ENCODE results near the gene STRADA. TPM values are rescaled to one million over a fixed set of nuclear protein-coding genes. Genes with fewer than 3 reads are reported as not detected.

Gene STRADA
- total and polyA plus RNA-seq, 8 donors: 28.1 to 87.5 (median 80.6) TPM

- H3K36me3 ChIP-seq: peaks cover 0 to 31% of the 10 kb centered on the region in 2 donors
- H3K27ac ChIP-seq: peak overlapping the region in 1 of 2 donors; percentile 89
- ATAC-seq: peak; percentile 46
- intact Hi-C loops (cut with DNase I): no loop called here
- peaks cover 3 to 57% of the 10 kb centered on the region in 2 donors for H3K4me1 ChIP-seq
- TF ChIP-seq, protein P1, sequence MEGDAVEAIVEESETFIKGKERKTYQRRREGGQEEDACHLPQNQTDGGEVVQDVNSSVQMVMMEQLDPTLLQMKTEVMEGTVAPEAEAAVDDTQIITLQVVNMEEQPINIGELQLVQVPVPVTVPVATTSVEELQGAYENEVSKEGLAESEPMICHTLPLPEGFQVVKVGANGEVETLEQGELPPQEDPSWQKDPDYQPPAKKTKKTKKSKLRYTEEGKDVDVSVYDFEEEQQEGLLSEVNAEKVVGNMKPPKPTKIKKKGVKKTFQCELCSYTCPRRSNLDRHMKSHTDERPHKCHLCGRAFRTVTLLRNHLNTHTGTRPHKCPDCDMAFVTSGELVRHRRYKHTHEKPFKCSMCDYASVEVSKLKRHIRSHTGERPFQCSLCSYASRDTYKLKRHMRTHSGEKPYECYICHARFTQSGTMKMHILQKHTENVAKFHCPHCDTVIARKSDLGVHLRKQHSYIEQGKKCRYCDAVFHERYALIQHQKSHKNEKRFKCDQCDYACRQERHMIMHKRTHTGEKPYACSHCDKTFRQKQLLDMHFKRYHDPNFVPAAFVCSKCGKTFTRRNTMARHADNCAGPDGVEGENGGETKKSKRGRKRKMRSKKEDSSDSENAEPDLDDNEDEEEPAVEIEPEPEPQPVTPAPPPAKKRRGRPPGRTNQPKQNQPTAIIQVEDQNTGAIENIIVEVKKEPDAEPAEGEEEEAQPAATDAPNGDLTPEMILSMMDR (IDR thresholded peaks at IDR 0.05): peak; percentile 51 to 66
- peak in 2 of 4 donors; percentile 81 to 90 for DNase-seq
- H3K27me3 ChIP-seq: no peaks in the 10 kb centered on the region
- peak overlapping the region; percentile 46 to 61 for H3K4me3 ChIP-seq
- no peaks in the 10 kb centered on the region for H3K9me3 ChIP-seq
Observed at GRCh38 chr17:63697341-63698286, 44.0 kb downstream of the STRADA start.

DNA sequence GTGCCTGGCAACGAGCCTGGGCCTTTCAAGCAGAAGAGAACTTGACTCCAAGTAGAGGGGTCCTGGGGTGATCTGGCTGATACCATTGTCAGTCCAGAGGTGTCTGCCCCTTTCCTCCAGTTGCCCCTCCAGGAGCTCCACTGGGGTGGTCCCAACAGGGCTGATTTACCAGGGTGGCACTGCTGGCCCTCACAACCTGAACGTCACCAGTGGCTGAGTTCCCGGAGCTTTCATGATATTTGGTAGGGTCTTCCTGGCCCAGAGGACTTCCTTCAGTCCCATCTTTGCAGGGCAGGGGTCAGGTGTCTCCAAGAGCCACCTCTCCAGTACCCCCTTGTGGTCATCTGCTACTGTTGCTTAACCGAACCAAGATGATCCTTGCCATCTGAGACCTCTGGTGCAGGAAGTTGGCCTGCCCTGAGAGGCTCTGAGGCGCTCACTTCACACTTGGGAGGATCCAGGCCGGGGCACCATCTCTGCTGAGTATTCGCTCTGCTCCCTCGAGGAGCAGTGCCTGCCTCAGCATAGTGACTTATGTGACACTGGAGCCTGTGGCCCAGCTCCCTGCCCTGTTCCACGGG lies 45.1 kb downstream of the STRADA start:
- peak overlapping the region in 1 of 2 donors; percentile 89 for H3K27ac ChIP-seq

DNA sequence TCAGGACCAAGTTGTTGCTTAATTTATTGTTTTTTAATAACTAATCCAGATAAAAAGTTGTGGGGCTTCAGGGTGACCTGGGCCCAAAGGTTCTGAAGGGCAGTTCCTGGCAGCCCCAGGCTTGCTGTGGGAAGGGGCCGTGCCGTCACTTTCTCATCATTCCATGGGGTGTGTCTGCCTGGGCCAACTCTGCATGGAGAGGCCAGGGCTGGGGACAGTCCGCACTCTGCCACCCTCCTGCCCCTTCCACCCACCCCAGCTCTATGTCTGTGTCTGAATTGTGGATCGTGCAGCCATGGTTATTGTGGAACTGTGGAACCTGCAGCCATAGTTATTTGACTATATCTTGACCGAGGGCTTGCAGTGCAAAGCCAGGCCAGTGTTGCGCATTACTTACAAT lies 45.7 kb downstream of the STRADA start:
- peaks cover 3 to 41% of the 10 kb centered on the region in 2 donors for H3K4me1 ChIP-seq
- peak overlapping the region in 1 of 2 donors; percentile 89 for H3K27ac ChIP-seq
- no peak for ATAC-seq
- peaks cover 0 to 49% of the 10 kb centered on the region in 2 donors for H3K36me3 ChIP-seq
- no peak for DNase-seq
- H3K27me3 ChIP-seq: no peaks in the 10 kb centered on the region
- no peak overlapping the region for H3K4me3 ChIP-seq
- intact Hi-C loops (cut with DNase I): no loop called here
- TF ChIP-seq, protein P1 (IDR thresholded peaks at IDR 0.05): no peak
- no peaks in the 10 kb centered on the region for H3K9me3 ChIP-seq

More for the DNA sequence above, 45.1 kb downstream of the STRADA start:
- Histone ChIP-seq H3K4me1 (peaks cover 3 to 47% of the 10 kb centered on the region in 2 donors), H3K27me3 (no peaks in the 10 kb centered on the region), H3K4me3 (no peak overlapping the region), H3K36me3 (peaks cover 0 to 43% of the 10 kb centered on the region in 2 donors), H3K9me3 (no peaks in the 10 kb centered on the region)
- ATAC-seq: no peak
- intact Hi-C loops (cut with DNase I): no loop called here
- TF ChIP-seq, protein P1 (IDR thresholded peaks at IDR 0.05): peak; percentile 14 to 17
- DNase-seq: no peak

- no peaks in the 10 kb centered on the region for H3K9me3 ChIP-seq
- TF ChIP-seq, protein P1 (IDR thresholded peaks at IDR 0.05): no peak
- H3K4me3 ChIP-seq: no peak overlapping the region
- no peak overlapping the region for H3K27ac ChIP-seq
- ATAC-seq (no peak), DNase-seq (peak in 1 of 4 donors; percentile 63)
- intact Hi-C loops (cut with DNase I): no loop called here
- peaks cover 3 to 34% of the 10 kb centered on the region in 2 donors for H3K4me1 ChIP-seq
- peaks cover 0 to 56% of the 10 kb centered on the region in 2 donors for H3K36me3 ChIP-seq
- no peaks in the 10 kb centered on the region for H3K27me3 ChIP-seq
Observed at GRCh38 chr17:63694950-63695773, 46.4 kb downstream of the STRADA start.

All from left lung (tissue), 10 donors.